Measurements from ENCODE around the gene ZNF385D. TPM values are rescaled to one million over a fixed set of nuclear protein-coding genes. Genes with fewer than 3 reads are reported as not detected.
"Not testable (repeated sequence)": the region's sequence is repeated elsewhere in the genome, so short reads cannot be mapped to it uniquely, and the experiment has no call there.

The ZNF385D gene
- polyA plus RNA-seq, 1 donor = 2.2 TPM

DNA sequence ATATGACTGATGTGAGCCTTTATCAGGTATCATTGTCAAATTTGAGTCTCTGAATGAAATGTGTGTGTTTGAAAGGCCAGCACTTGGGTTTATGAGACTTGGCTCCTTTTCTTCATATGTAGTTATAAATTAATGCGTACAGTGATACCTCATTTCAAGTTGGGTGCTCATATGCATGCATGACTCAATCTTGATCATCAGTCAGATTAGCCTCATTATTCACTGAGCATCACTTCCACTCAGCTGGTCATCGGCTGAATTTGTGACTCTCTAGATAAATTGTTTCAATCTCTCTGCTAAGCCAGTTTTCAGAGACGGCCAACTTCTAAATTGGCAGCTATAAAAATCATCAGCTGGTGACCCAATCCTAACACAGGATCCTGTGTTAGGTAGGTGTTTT is 260.3 kb downstream of the ZNF385D start:
- not testable (repeated sequence) for H3K4me1 ChIP-seq (ENCODE audit: control insufficient read depth, insufficient read depth, low read length)
- WGBS (ENCODE audit: insufficient coverage, low lambda C conversion rate) = no CpG with 5 or more reads among the region's 3 CpGs

GRCh38 chr3:21487520-21487919 is 263.5 kb downstream of the ZNF385D start:
- H3K4me3 ChIP-seq (ENCODE audit: low read length) = no peak overlapping the region
- no CpG with 5 or more reads among the region's 1 CpG for WGBS (ENCODE audit: insufficient coverage, low lambda C conversion rate)
- no peak overlapping the region for H3K27ac ChIP-seq (ENCODE audit: low read length)
- no peaks in the 10 kb centered on the region for H3K4me1 ChIP-seq (ENCODE audit: control insufficient read depth, insufficient read depth, low read length)
- DNase-seq = no peak
- H3K27me3 ChIP-seq (ENCODE audit: control insufficient read depth, insufficient read depth, low read length) = no peaks in the 10 kb centered on the region
- no peaks in the 10 kb centered on the region for H3K36me3 ChIP-seq (ENCODE audit: control insufficient read depth, insufficient read depth, low read length)
- no peaks in the 10 kb centered on the region for H3K9me3 ChIP-seq (ENCODE audit: control insufficient read depth, low read depth, low read length)

More for the DNA sequence above, 260.3 kb downstream of the ZNF385D start:
- not testable (repeated sequence) for H3K27ac ChIP-seq (ENCODE audit: low read length); H3K9me3 ChIP-seq (ENCODE audit: control insufficient read depth, low read depth, low read length); DNase-seq; H3K4me3 ChIP-seq (ENCODE audit: low read length); H3K27me3 ChIP-seq (ENCODE audit: control insufficient read depth, insufficient read depth, low read length); H3K36me3 ChIP-seq (ENCODE audit: control insufficient read depth, insufficient read depth, low read length)

- not testable (repeated sequence) for H3K4me3 ChIP-seq (ENCODE audit: low read length); H3K27me3 ChIP-seq (ENCODE audit: control insufficient read depth, insufficient read depth, low read length); H3K9me3 ChIP-seq (ENCODE audit: control insufficient read depth, low read depth, low read length); H3K4me1 ChIP-seq (ENCODE audit: control insufficient read depth, insufficient read depth, low read length); H3K36me3 ChIP-seq (ENCODE audit: control insufficient read depth, insufficient read depth, low read length); H3K27ac ChIP-seq (ENCODE audit: low read length); DNase-seq
- WGBS (ENCODE audit: insufficient coverage, low lambda C conversion rate) = no CpG with 5 or more reads among the region's 4 CpGs
These were observed 264.7 kb downstream of the ZNF385D start for GRCh38 chr3:21486024-21486935.

- no peaks in the 10 kb centered on the region for H3K27me3 ChIP-seq (ENCODE audit: control insufficient read depth, insufficient read depth, low read length)
- no peak for DNase-seq
- no peak overlapping the region for H3K27ac ChIP-seq (ENCODE audit: low read length)
- no peaks in the 10 kb centered on the region for H3K9me3 ChIP-seq (ENCODE audit: control insufficient read depth, low read depth, low read length)
- 86% methylated on average over 1 of the region's 1 CpG for WGBS (ENCODE audit: insufficient coverage, low lambda C conversion rate)
- no peaks in the 10 kb centered on the region for H3K4me1 ChIP-seq (ENCODE audit: control insufficient read depth, insufficient read depth, low read length)
- no peaks in the 10 kb centered on the region for H3K36me3 ChIP-seq (ENCODE audit: control insufficient read depth, insufficient read depth, low read length)
- no peak overlapping the region for H3K4me3 ChIP-seq (ENCODE audit: low read length)
These were observed 266.2 kb downstream of the ZNF385D start for GRCh38 chr3:21484828-21485144.

DNA sequence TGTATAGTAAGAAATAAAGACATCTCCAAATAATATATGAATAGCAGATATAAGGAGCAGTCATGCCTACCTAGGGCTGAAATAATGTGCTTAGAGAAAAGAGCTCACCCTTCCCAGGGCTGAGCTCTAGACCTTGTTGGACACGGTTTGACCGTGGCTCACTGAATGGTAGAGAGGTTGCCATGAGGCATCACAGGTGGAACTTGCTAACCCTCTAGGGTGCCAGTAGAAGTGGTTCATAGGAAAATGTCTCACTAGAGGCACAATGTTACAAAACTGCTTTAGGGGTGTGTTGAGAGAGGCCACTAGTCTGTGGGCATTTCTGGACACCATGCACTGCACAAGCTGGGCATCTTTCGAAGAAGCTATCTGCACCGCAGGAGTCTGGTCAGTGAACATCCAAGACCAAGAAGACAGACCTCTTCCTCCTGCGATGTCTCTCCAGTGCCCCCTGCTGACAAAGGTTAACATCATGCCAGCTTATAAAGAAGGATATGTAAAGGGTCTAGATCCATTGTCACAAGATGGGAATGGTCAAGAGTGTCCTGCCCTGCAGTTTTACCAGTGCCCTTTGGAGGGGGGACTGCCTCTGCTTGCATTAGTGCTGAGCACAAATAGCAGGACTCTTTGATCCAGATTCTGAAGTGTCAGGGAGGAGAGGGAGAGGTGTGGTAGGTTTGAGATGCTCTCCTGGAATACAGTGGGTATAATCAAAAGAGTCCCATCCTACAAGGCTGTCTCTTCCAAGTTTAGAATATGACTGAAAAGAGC is 266.8 kb downstream of the ZNF385D start:
- WGBS (ENCODE audit: insufficient coverage, low lambda C conversion rate) = no CpG with 5 or more reads among the region's 5 CpGs
- H3K4me3 ChIP-seq (ENCODE audit: low read length) = no peak overlapping the region
- no peaks in the 10 kb centered on the region for H3K36me3 ChIP-seq (ENCODE audit: control insufficient read depth, insufficient read depth, low read length)
- no peak overlapping the region for H3K27ac ChIP-seq (ENCODE audit: low read length)
- no peaks in the 10 kb centered on the region for H3K9me3 ChIP-seq (ENCODE audit: control insufficient read depth, low read depth, low read length)
- no peaks in the 10 kb centered on the region for H3K27me3 ChIP-seq (ENCODE audit: control insufficient read depth, insufficient read depth, low read length)
- DNase-seq = peak; percentile 17 to 23
- no peaks in the 10 kb centered on the region for H3K4me1 ChIP-seq (ENCODE audit: control insufficient read depth, insufficient read depth, low read length)

DNA sequence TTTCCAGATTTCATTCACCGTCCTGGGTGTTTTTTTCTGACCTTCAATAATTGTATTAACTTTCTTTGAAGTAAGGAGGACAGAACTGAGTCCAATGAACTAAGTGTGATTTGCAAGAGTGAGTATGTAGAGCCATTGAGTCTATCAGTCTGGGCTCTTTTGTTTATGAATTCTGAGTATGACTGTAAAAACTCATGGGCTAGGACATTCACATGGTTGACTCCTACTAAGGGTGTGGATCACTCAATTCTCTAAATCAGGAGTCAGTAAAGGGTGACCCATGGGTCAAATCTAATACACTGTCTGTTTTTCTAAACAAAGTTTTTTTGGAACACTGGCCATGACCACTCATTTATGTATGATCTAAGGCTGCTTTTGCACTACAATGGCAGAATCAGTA is 269.0 kb downstream of the ZNF385D start:
- no peak overlapping the region for H3K27ac ChIP-seq (ENCODE audit: low read length)
- H3K27me3 ChIP-seq (ENCODE audit: control insufficient read depth, insufficient read depth, low read length) = no peaks in the 10 kb centered on the region
- no peak overlapping the region for H3K4me3 ChIP-seq (ENCODE audit: low read length)
- DNase-seq = no peak
- no peaks in the 10 kb centered on the region for H3K36me3 ChIP-seq (ENCODE audit: control insufficient read depth, insufficient read depth, low read length)
- H3K4me1 ChIP-seq (ENCODE audit: control insufficient read depth, insufficient read depth, low read length) = no peaks in the 10 kb centered on the region
- no peaks in the 10 kb centered on the region for H3K9me3 ChIP-seq (ENCODE audit: control insufficient read depth, low read depth, low read length)
- 100% methylated on average over 1 of the region's 1 CpG for WGBS (ENCODE audit: insufficient coverage, low lambda C conversion rate)

- Histone ChIP-seq H3K36me3 (ENCODE audit: control insufficient read depth, insufficient read depth, low read length) (no peaks in the 10 kb centered on the region), H3K4me1 (ENCODE audit: control insufficient read depth, insufficient read depth, low read length) (no peaks in the 10 kb centered on the region), H3K27me3 (ENCODE audit: control insufficient read depth, insufficient read depth, low read length) (no peaks in the 10 kb centered on the region), H3K27ac (ENCODE audit: low read length) (no peak overlapping the region), H3K9me3 (ENCODE audit: control insufficient read depth, low read depth, low read length) (no peaks in the 10 kb centered on the region), H3K4me3 (ENCODE audit: low read length) (no peak overlapping the region)
- DNase-seq = no peak
These were observed 273.3 kb downstream of the ZNF385D start for GRCh38 chr3:21477541-21478288.

DNA sequence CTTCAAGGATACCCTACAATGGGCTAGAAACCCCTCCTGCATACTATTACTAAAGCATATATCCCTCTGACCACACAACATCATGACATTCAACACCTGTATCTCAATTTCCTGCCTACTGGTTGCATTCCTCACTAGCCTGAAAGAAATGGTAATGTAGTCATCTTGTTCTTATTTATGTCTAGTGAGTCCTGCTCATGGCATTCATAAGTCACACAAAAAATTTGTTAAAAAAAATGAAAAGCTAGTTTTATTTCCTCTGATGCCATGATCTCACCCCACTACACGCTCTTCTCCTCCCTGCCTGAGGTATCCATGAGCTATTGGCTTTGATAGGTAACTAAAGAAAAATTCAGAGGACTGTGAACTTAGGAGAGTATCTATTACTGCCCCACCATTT is 284.5 kb downstream of the ZNF385D start:
- no peak overlapping the region for H3K27ac ChIP-seq (ENCODE audit: low read length)
- no peak overlapping the region for H3K4me3 ChIP-seq (ENCODE audit: low read length)
- no peaks in the 10 kb centered on the region for H3K4me1 ChIP-seq (ENCODE audit: control insufficient read depth, insufficient read depth, low read length)
- no peaks in the 10 kb centered on the region for H3K9me3 ChIP-seq (ENCODE audit: control insufficient read depth, low read depth, low read length)
- H3K27me3 ChIP-seq (ENCODE audit: control insufficient read depth, insufficient read depth, low read length) = no peaks in the 10 kb centered on the region
- H3K36me3 ChIP-seq (ENCODE audit: control insufficient read depth, insufficient read depth, low read length) = no peaks in the 10 kb centered on the region
- WGBS (ENCODE audit: insufficient coverage, low lambda C conversion rate) = no CpG with 5 or more reads among the region's 1 CpG
- DNase-seq = no peak

GRCh38 chr3:21464746-21465145 is 286.3 kb downstream of the ZNF385D start:
- H3K4me3 ChIP-seq (ENCODE audit: low read length) = no peak overlapping the region
- no peak overlapping the region for H3K27ac ChIP-seq (ENCODE audit: low read length)
- no peaks in the 10 kb centered on the region for H3K4me1 ChIP-seq (ENCODE audit: control insufficient read depth, insufficient read depth, low read length)

GRCh38 chr3:21463319-21463718 is 287.7 kb downstream of the ZNF385D start:
- Histone ChIP-seq H3K9me3 (ENCODE audit: control insufficient read depth, low read depth, low read length) (no peaks in the 10 kb centered on the region), H3K4me3 (ENCODE audit: low read length) (no peak overlapping the region), H3K4me1 (ENCODE audit: control insufficient read depth, insufficient read depth, low read length) (no peaks in the 10 kb centered on the region), H3K36me3 (ENCODE audit: control insufficient read depth, insufficient read depth, low read length) (no peaks in the 10 kb centered on the region), H3K27me3 (ENCODE audit: control insufficient read depth, insufficient read depth, low read length) (no peaks in the 10 kb centered on the region), H3K27ac (ENCODE audit: low read length) (no peak overlapping the region)
- WGBS (ENCODE audit: insufficient coverage, low lambda C conversion rate) = no CpG with 5 or more reads among the region's 4 CpGs
- no peak for DNase-seq

More at GRCh38 chr3:21464746-21465145, 286.3 kb downstream of the ZNF385D start:
- WGBS (ENCODE audit: insufficient coverage, low lambda C conversion rate) = 60% methylated on average over 2 of the region's 3 CpGs
- H3K36me3 ChIP-seq (ENCODE audit: control insufficient read depth, insufficient read depth, low read length) = no peaks in the 10 kb centered on the region
- H3K9me3 ChIP-seq (ENCODE audit: control insufficient read depth, low read depth, low read length) = no peaks in the 10 kb centered on the region
- H3K27me3 ChIP-seq (ENCODE audit: control insufficient read depth, insufficient read depth, low read length) = no peaks in the 10 kb centered on the region
- DNase-seq = no peak

Data from large intestine (tissue), 3 donors.